GM19023 (cell line): ENCODE data around the gene YPEL1.
"Not testable (repeated sequence)": the region's sequence is repeated elsewhere in the genome, so short reads cannot be mapped to it uniquely, and the experiment has no call there.

Experiments
- ATAC-seq: cut with Tn5 transposase; IDR thresholded peaks from one replicate; pipeline ENCODE4 v1.9.1; 2021; ENCODE audit warnings: mild to moderate bottlenecking, moderate library complexity; ENCODE audit not compliant: unreplicated experiment

YPEL1 gene

GRCh38 chr22:21724496-21724895, 11.1 kb downstream of the YPEL1 start:
- ATAC-seq: not testable (repeated sequence)

GRCh38 chr22:21721195-21721852, 14.3 kb downstream of the YPEL1 start:
- ATAC-seq: not testable (repeated sequence)

- ATAC-seq: not testable (repeated sequence)
Observed at GRCh38 chr22:21720191-21720859, 15.3 kb downstream of the YPEL1 start.

DNA sequence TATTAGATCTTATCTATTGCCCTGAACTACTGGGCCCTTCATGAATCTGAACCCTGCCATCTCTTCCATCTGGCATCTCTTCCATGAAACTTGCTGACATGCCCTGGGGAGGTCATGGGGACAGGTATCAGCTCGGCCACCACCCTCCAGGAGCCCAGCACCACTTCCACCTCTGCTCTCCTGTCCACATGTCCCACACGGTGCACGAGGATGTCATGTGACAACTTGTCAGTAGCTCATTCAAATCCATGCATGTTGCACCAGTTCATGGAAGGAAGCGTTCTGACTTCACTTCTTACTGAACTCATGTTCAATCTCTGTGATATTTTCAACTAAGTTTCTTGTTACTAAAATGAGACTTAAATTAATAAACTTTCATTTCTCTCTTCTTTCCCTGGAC, 16.6 kb downstream of the YPEL1 start:
- no peak for ATAC-seq

- no peak for ATAC-seq
Observed at GRCh38 chr22:21718499-21718898, 17.1 kb downstream of the YPEL1 start.

DNA sequence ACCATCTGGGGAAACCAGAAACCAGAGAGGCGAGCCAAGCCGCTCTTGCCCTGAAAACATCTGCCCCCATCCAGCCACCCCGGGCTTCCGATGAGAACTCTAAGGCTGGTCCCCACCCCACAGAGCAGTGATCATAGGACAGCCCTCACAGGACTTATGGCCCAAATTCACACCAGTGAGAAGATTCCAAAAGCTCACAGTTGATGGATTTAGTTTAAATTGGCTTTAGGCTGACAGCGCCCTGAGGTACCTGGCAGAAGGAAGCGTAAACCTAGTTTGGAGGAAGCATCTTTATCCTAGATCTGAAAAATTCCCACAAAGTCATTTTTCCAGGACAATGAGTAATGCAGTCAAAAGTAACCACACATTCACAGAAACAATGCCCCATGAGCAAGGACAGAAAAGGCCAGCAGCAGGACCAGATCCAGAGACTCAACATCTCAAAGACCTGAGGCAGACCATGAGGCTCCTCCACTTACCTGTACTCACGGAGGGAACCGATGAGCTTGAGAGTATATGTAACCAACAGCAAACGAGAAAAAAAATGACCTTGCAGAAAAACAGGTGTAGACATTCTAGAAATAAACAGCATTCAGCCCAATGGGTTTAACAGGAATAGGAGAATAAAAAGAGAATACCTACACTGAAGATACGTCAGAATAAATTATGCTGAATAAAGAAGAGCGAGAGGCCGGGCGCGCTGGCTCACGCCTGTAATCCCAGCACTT, 19.0 kb downstream of the YPEL1 start:
- not testable (repeated sequence) for ATAC-seq

DNA sequence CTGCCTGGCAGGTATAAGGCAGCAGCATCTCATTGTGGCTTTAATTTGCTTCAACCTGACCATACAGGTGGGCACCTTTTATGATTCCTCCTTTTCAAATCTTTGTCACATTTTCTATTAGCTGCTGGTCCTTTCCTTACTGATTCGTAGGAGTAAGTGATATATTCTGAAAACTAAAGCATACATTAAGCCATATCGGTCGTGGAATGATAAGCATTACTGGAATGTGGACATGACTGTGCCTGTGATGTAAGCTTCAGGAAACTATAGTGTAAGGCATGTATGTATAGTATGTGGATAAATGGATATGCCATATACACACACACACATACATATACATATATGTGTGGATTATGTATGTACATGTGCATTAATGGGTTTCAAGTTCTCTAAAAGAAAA, 20.8 kb downstream of the YPEL1 start:
- ATAC-seq: no peak

DNA sequence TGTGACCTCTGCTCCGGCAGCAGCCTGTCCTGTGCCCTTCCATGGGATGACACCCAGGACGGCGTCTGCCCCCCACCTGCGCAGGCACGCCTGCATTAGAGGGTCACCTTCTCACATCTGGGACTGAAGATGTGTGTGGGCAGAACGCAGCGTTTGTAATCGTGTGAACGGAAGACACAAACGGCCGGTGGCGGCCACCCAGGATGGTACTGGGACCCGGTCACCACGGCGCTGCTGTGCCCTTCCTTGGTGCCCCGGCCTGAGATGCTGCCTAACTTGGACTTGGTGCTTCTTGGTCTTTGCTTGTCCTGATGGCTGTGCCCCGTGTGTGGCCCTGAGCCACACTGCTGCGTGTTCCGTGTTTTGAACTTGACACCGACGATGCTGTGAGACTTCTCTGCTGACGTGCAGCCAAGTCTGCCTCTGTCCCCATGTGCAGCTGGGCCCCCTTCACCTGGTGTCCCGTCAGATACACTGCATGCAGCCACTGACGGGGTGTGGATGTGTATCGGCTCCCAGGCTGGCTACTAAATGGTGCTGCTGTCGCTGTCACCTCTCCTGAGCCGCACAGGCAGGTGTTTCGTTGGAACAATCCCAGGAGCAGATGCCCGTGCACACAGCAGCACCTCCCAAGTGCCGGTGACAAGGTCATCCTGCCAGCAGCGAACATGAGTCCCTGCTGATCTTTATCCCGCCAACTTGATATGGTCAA, 21.4 kb downstream of the YPEL1 start:
- no peak for ATAC-seq

DNA sequence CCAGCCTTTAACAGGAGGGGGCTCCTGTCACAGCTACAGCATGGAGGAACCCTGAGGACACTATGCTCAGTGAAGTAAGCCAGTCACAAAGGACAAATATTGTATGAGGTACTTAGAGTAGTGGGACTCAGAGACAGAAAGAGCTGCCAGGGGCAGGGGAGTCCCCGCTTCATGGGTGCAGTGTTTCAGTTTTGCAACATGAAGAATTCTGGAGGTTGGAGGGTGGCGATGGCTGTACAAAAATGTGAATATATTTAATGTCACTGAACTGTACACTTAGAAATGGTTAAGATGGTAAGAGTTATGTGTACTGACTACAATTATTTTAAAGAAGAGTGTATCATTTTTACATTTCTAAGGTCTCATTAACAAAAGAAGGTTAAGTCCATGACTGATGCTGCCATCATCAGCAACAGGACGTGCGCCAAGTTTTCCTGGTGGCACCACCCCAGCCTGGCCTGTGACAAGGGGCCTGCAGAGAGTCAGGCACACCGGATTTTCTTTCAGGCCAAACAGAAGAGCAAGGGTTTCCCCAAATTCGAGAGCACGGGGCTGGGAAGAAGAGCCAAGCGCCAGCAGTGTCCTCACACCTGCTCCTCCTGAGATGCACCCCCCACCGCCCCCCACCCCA, 22.1 kb downstream of the YPEL1 start:
- no peak for ATAC-seq

- no peak for ATAC-seq
Observed at GRCh38 chr22:21712751-21713427, 22.7 kb downstream of the YPEL1 start.

DNA sequence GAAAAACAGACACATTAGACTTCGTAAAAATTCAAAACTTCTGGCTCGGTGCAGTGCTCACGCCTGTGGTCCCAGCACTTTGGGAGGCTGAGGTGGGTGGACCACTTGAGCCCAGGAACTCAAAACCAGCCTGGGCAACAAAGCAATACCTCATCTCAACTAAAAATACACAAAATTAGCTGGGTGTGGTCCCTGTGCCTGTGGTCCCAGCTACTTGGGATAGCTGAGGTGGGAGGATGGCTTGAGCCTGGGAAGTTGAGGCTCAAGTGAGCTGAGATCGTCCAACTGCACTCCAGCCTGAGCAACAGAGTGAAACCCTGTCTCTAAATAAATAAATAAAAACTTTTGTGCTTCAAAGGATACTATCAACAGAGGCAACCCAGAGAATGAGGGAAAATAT, 23.7 kb downstream of the YPEL1 start:
- no peak for ATAC-seq

GRCh38 chr22:21710156-21710555, 25.4 kb downstream of the YPEL1 start:
- no peak for ATAC-seq

GRCh38 chr22:21709688-21710087, 25.9 kb downstream of the YPEL1 start:
- ATAC-seq: no peak

DNA sequence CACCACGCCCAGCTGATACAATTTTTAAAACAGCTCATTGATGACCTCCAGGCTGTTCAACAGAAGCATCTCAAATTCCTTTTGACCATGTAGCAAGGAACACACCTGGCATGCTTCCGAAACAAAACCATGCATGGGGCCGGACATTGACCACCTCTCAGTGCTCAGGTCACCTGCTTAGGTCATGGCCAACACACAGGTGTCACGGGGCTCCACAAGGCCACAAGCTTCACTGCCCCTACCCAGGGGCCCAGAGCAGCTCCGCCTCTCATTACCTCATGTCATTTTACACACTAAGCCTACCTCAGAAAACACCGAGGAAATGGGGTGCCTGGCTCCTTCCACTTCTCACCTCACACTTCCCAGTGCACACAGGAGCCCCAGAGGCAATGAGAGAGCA, 26.6 kb downstream of the YPEL1 start:
- no peak for ATAC-seq

- no peak for ATAC-seq
Observed at GRCh38 chr22:21707677-21708076, 27.9 kb downstream of the YPEL1 start.

- no peak for ATAC-seq
Observed at GRCh38 chr22:21703684-21704316, 31.8 kb downstream of the YPEL1 start.

- no peak for ATAC-seq
Observed at GRCh38 chr22:21702700-21703683, 32.6 kb downstream of the YPEL1 start.

DNA sequence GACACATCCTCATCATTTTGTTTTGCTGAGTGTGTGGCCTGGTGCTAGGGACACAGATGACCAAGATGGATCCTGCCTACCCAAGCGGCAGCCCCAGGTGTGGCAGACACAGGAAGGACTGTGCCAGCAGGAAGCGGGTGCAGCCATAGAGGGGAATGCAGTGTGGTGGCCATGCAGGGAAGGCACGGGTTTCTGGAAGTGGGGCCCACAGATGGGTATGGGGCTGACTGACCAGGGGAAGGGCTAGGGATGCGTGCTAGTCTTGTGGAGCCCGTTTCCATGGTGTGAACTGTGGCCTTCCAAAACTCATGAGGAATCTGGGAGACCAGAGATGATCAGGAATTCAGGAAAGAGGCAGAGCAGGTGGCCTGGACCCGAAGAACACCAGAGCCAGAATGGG, 33.5 kb downstream of the YPEL1 start:
- ATAC-seq: no peak
